Loucy (cell line): ENCODE measurements around the gene GLYATL1B.

Experiments
- EZH2phosphoT487 ChIP-seq: fragments of 200-600 bp; IDR thresholded peaks from 2 replicates; pipeline ENCODE4 v1.6.1; 2018; ENCODE audit warnings: antibody characterized with exemption, mild to moderate bottlenecking, moderate library complexity, borderline replicate concordance
- TF ChIP-seq, protein P1 (sequence below): fragments of 200-600 bp; sonication (generic); conservative IDR thresholded peaks from 2 replicates; pipeline ENCODE4 v1.5.1; 2014; ENCODE audit warnings: mild to moderate bottlenecking, antibody characterized with exemption, low read length

- TF ChIP-seq, protein P1, sequence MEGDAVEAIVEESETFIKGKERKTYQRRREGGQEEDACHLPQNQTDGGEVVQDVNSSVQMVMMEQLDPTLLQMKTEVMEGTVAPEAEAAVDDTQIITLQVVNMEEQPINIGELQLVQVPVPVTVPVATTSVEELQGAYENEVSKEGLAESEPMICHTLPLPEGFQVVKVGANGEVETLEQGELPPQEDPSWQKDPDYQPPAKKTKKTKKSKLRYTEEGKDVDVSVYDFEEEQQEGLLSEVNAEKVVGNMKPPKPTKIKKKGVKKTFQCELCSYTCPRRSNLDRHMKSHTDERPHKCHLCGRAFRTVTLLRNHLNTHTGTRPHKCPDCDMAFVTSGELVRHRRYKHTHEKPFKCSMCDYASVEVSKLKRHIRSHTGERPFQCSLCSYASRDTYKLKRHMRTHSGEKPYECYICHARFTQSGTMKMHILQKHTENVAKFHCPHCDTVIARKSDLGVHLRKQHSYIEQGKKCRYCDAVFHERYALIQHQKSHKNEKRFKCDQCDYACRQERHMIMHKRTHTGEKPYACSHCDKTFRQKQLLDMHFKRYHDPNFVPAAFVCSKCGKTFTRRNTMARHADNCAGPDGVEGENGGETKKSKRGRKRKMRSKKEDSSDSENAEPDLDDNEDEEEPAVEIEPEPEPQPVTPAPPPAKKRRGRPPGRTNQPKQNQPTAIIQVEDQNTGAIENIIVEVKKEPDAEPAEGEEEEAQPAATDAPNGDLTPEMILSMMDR = no peak
- no peak for TF ChIP-seq EZH2phosphoT487
These were observed 17.0 kb upstream of the GLYATL1B start for GRCh38 chr11:59069087-59069486.
